OCI-LY1 (cell line): ENCODE results near the gene ATG2A.

Experiments
- CTCF ChIP-seq: fragments of 200-600 bp; sonication (generic), shearing (Covaris generic); IDR thresholded peaks from 2 replicates; pipeline ENCODE4 v1.5.1; 2017; ENCODE audit warnings: mild to moderate bottlenecking, antibody characterized with exemption, low read length, moderate library complexity, mixed read lengths
- EZH2 ChIP-seq: fragments of 200-600 bp; sonication (generic), shearing (Covaris generic); IDR thresholded peaks from 2 replicates; pipeline ENCODE4 v1.8.0; 2017; ENCODE audit warnings: borderline replicate concordance, mixed run types, mild to moderate bottlenecking, antibody characterized with exemption, low read length, moderate library complexity, mixed read lengths

- no peak for TF ChIP-seq CTCF
- TF ChIP-seq EZH2: no peak
Measured at GRCh38 chr11:64959498-64959897, 42.5 kb upstream of the ATG2A start.
